Activated T-cell treated with anti-CD3 and anti-CD28 coated beads for 1 hour (primary cell): ENCODE measurements around the gene SMIM35.

Experiments used
- DNase-seq: peaks from one replicate; pipeline ENCODE4 v3.0.0-alpha.2; 2020; ENCODE audit warnings: low read depth

The SMIM35 gene

DNA sequence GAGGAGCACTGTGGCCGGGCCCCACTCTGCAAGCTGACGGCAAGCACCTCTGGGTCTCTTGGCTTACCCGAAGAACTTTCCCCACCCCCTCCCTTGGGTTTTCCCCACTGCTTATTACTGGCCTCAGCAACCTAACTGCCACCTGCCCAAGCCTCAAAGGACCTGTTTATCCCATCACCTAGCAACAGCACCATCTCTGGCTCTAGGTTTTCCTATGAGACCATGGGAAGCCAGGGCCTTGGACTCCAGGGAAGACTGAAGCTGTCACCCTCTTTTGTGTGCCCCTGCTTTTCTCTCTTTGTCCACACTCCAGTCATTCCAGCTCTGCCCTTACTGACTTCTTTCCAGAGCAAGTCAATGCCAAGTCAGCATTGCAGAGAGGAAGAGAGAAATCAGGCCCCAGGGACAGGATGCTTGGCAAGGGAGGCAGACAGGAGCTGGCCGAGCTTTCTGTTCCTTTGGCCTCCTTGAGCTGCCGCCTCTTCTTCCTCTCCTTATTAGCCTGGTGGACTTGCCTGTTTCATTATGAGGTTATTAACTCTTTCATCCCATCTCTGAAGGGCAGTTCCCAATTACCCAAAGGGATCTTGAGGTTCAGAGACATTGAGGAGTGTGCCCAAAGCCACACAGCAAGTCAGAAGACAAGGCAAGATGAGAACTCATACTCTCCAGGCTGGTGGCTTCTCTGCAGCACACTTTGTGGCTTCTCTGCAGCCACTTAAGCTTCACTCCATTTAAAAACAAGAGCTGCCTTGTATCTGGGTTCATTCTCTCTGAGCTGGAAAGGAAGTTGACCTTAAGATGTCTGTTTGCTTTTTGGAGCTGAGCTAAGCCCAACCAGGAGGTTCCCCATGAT lies at the start of gene SMIM35:
SMIM35 (minus strand) TSS at position 51 of the 856 bp plus-strand sequence. CDS start 206 bp downstream, outside the sequence.
- DNase-seq, result no peak

DNA sequence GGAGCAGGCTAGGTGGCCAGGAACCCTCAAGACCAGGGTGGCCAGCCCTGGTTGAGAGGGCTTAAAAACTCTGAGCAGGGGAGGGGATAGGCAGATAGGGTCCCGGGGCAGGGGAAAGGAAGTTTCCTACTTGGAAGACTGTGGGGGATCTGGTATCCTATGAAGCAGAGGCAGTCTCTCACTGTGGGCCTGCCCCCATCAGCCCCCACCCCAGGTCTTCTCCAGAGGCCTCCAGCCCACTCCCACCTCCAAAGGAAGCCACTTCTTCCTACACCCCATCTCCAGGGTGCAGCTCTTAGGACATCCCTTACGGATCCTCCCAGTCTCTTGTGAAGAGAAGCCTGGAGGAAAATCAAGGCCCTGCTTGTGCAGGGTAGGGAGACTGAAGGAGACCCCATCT lies 49.6 kb upstream of the SMIM35 start:
- DNase-seq, result no peak

GRCh38 chr11:118135796-118136165 lies 49.0 kb upstream of the SMIM35 start:
- DNase-seq, result no peak

DNA sequence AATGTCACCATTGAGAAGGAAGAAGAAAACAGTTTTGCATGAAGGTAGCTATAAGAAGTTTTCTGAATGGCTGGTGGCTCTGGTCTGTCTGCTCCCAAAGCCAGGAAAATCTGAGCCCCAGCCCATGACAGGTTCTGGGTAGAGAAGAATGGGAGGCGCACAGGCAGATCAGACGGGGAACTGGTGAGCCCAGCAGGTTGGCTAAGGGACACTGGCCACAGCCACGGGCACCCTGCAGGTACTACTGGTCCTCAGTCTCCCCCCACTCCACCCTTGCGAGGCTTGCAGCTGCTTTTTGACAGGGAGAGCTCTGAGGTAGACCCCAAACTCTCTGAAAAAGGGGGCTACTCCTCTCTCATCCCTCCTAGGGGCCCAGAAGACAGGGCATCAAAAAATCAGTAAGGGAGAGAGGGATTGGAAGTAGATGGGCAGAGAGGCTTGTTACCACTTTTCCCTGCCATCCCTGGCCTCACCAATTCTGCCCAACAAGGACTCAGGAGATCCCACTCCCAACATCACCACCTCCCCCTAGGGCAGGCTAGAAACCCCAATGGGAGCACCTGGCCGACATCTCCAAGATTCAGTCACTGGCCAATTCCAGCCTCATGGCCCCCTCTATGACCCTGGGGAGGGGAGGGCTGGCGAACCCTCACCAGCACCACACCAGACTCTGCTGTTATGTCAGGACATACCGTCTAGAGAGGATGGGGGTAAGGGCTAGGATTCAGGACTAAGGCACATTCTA lies 48.5 kb upstream of the SMIM35 start:
- DNase-seq, result no peak

DNA sequence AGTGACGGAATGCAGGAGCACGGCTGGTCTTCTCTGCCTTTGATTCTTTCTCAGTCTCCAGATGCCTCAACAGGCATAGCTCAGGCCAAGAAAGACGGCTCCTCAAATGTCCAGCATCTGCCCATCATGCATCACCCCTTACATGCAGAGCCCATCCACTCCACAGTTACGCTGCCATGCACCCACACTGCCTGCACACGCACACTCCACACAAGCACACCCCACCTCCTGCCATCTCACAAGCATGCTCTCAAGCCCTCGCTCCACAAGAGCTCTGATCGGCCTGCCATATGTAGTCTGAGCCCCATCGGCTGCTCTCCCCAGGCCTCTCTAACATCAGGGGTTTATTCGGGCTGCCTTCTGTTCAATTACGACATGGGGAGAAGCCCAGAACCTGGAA lies 47.1 kb upstream of the SMIM35 start:
- DNase-seq, result no peak

DNA sequence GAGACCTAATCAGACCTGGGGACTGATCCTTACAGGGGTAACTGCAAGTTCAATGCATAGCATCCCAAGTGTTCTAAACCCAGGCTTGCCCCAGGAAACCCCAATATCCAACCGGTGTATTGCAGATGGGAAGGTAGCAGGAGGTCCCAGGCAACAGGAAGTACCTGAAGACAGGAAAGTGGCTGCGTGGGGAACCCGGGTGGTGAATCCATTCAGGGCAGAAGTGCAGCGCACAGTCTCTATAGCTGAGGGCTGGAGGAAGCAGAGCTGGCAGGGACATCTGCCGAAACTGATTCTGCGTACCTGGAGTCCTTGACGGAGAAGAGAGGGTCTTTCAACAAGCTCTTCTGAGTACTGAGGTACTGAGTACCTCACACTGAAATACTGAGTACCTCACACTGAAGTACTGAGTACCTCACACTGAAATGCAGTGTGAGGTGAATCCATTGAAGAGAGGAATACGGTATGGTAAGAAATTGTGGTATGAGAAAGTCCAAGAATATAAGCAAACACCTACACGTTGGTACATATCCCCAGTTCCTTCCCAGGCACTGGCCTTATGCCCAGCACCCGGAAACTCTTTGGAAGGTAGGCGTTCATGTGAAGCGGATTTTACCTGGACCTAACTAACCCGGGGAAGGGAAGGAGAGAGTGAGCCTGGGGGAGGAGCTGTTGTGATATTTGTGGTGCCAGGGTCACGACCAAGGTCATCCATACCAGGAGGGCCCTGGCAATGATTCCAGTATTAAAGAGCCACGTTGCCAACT lies 45.8 kb upstream of the SMIM35 start:
- no peak for DNase-seq

DNA sequence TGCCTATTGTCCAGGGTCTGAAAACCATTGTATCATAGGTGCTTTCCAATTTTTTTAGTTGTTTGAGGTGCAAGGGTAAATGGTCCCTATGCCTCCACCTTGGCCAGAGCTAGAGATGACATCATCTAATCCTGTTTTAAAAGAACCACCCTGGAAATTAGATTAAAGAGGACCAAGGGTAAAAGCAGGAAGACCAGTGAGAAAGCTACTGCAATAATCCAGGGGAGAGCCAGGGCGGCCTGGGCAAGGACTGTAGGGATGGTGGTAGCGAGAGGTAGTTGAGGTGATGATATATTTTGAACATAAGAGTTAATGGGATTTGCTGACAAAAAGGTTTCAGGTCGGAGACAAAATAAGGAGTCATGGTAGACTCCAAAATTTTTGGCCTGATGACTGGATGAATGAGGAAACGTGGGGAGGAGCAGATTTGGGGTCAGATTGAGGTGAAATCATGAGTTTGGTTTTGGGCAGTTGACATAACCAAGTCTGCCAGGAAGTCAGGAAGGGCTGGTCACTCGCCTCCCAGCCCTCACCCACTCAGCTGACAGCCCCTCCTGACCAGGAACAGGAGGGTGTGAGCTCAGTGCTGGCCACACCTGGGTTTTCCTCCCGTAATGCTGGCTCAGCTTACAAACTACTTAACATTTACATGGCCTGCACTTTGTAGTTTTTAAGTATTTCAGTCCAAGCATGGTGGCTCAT lies 42.9 kb upstream of the SMIM35 start:
- DNase-seq, result no peak

GRCh38 chr11:118128721-118129470 lies 42.1 kb upstream of the SMIM35 start:
- DNase-seq, result no peak

DNA sequence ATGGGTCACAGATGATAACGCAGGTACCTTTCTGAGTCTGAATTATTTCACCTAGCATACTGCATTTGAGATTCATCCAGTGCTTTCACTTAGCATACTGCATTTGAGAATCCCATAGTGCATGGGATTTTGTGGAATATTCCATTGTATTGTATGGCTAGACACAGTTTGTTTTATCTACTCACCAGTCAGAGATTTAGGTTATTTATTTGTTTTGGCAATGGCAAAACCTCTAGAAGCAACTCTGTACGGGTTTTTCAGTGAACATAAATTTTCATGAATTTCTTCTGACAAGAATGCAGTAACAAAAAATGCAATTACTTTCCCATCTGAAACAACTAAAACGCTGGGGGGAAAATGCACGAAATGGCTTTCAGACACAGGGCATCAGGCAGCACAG lies 41.5 kb upstream of the SMIM35 start:
- DNase-seq, result no peak

DNA sequence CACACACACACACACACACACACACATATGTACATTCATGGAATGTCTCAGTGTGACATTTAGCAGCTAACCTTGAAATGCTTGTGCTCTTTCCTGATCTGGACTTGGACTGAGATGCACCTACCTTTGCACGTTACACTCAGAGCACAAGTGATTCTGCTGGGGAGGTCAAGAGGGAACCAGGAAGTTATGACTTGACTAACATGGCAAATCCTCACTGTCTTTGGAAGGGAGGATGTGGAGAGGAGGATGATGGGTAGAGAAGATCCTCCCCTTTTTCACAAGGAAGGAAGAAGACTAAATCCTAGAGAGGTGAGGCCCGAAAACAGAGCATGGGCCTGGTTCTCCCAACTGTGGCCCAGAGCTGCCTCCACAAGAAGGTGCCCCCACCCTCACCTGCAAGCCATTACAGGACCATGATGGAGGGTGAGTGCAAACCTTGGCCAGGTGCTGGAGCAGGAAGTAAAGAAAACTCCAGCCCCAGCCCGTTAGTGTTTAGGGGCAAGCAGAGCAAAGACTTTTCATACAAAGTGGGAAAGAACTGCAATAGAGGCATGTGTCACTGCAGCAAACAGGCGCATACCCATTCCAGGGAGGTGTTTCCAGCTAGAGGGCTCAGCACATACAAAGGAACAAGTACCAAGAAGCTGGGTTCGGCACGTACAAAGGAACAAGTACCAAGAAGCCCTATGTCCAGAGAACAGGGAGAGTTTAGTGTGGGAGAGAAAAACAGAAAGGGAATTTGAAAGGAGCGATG lies 39.5 kb upstream of the SMIM35 start:
- DNase-seq, result no peak

GRCh38 chr11:118124929-118125535 lies 38.3 kb upstream of the SMIM35 start:
- no peak for DNase-seq

GRCh38 chr11:118120793-118121192 lies 34.0 kb upstream of the SMIM35 start:
- DNase-seq, result no peak

GRCh38 chr11:118117790-118118601 lies 31.2 kb upstream of the SMIM35 start:
- no peak for DNase-seq

DNA sequence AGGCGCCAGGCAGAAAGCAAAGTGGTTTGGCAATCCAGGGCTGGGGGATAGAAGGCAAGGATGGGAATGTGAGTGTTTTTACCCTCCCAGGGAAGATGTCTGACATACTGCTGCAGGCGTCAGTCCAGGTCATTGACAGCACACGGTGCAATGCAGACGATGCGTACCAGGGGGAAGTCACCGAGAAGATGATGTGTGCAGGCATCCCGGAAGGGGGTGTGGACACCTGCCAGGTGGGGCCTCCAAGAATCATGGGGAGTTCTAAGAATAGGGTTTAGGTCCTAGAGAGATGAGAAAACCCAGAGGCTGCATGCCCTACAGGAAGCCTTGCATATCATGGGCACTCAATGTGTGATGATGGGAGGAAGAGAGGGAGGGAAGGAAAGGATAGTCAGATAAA lies 28.3 kb upstream of the SMIM35 start:
- no peak for DNase-seq

- DNase-seq, result no peak
Measured at GRCh38 chr11:118114266-118114665, 27.5 kb upstream of the SMIM35 start.

- DNase-seq, result no peak
Measured at GRCh38 chr11:118112711-118113430, 26.1 kb upstream of the SMIM35 start.

DNA sequence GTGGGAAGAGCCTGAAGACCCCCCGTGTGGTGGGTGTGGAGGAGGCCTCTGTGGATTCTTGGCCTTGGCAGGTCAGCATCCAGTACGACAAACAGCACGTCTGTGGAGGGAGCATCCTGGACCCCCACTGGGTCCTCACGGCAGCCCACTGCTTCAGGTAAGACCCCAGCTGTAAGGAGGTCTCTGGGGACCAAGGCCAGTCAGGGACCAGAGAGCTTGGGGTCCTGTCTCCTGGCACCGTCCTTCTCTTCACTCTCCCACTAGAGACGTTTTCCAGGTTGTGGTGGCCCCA lies 24.9 kb upstream of the SMIM35 start:
- no peak for DNase-seq

- DNase-seq, result no peak
Measured at GRCh38 chr11:118111019-118111743, 24.4 kb upstream of the SMIM35 start.
